Spleen (tissue), 7 donors: Measurements from ENCODE around the gene DPY19L3.

Experiments
- CTCF ChIP-seq, 11 experiments: fragments of 200-600 bp in 7 of 11; fragments of 450-650 bp in 4 of 11; sonication (generic) in 4 of 11; IDR thresholded peaks in 8 of 11; conservative IDR thresholded peaks in 3 of 11; 1 replicate in 7 of 11; 2 replicates in 4 of 11; pipeline versions ENCODE4 v1.4.0 to v1.8.0; 2016 to 2021; ENCODE audit warnings: antibody characterized with exemption in 11 of 11, inconsistent platforms in 4 of 11, mild to moderate bottlenecking in 1 of 11
- POLR2A ChIP-seq, 3 donors: fragments of 450-650 bp; IDR thresholded peaks; one replicate each; pipeline ENCODE4 v1.5.1; 2017; ENCODE audit warnings: antibody characterized with exemption in 3 of 3, mild to moderate bottlenecking in 1 of 3
- POLR2AphosphoS5 ChIP-seq, 3 donors: sonication (generic); formaldehyde crosslinking; IDR thresholded peaks; one replicate each; pipeline ENCODE4 v1.5.1; 2017; ENCODE audit warnings: antibody characterized with exemption in 3 of 3
- donor health status: DM: no; HTN: no; CAD: no; lungs with moderate emphysema.
- donor health status: DM: no; HTN: no; CAD: no.
- donor health status: DM: no; HTN: no; CAD: no.

DNA sequence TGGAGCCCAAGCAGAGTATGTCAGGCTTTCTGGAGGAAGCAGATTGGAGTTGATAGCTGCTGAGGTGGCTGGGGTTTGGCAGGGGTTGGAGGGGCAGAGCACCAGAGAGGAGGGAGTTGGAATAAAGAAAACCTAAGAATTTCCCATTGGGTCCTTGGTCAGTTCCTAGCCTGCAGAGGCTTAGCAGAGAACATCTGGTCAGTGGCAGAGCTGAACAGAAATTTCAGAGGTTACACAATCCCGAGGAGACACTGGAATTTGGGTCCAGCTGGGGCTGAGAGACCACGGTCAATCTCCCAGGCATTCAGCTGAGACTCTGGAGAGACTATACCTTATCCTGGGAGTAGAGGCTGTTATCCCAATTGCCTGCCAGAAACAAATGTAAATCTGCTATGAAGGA, 84.4 kb downstream of the DPY19L3 start:
- TF ChIP-seq POLR2A (IDR thresholded peaks at IDR 0.05): no peak
- TF ChIP-seq POLR2AphosphoS5 (IDR thresholded peaks at IDR 0.05): no peak
- TF ChIP-seq CTCF (IDR thresholded peaks at IDR 0.05 in 8 of 11, conservative IDR thresholded peaks at IDR 0.05 in 3 of 11): no peak
